Measurements from ENCODE around the gene CYP39A1.
A peak's percentile ranks its signal among the peaks of the same experiment; 100 is the strongest.
"Not testable (repeated sequence)": the region's sequence is repeated elsewhere in the genome, so short reads cannot be mapped to it uniquely, and the experiment has no call there.

Gene CYP39A1

GRCh38 chr6:46648869-46649492, 3.6 kb downstream of the CYP39A1 start:
- no peak for DNase-seq

- DNase-seq: not testable (repeated sequence)
Observed at GRCh38 chr6:46648108-46648507, 4.5 kb downstream of the CYP39A1 start.

- no peak for DNase-seq
Observed at GRCh38 chr6:46645265-46645664, 7.4 kb downstream of the CYP39A1 start.

- DNase-seq: no peak
Observed at GRCh38 chr6:46642928-46643751, 9.5 kb downstream of the CYP39A1 start.

GRCh38 chr6:46638650-46639049, 14.0 kb downstream of the CYP39A1 start:
- no peak for DNase-seq

GRCh38 chr6:46637933-46638332, 14.7 kb downstream of the CYP39A1 start:
- DNase-seq: no peak

- DNase-seq: no peak
Observed at GRCh38 chr6:46637145-46637544, 15.5 kb downstream of the CYP39A1 start.

GRCh38 chr6:46635462-46635861, 17.2 kb downstream of the CYP39A1 start:
- DNase-seq: no peak

- no peak for DNase-seq
Observed at GRCh38 chr6:46632053-46632452, 20.6 kb downstream of the CYP39A1 start.

GRCh38 chr6:46629691-46630090, 22.9 kb downstream of the CYP39A1 start:
- DNase-seq: no peak

- DNase-seq: no peak
Observed at GRCh38 chr6:46628976-46629375, 23.6 kb downstream of the CYP39A1 start.

GRCh38 chr6:46628498-46628897, 24.1 kb downstream of the CYP39A1 start:
- DNase-seq: no peak

- DNase-seq: no peak
Observed at GRCh38 chr6:46626976-46627375, 25.6 kb downstream of the CYP39A1 start.

- peak; percentile 10 to 31 for DNase-seq
Observed at GRCh38 chr6:46626228-46626909, 26.2 kb downstream of the CYP39A1 start.

GRCh38 chr6:46618726-46619125, 33.9 kb downstream of the CYP39A1 start:
- no peak for DNase-seq

- no peak for DNase-seq
Observed at GRCh38 chr6:46612645-46613044, 40.0 kb downstream of the CYP39A1 start.

GRCh38 chr6:46610862-46611553, 41.6 kb downstream of the CYP39A1 start:
- no peak for DNase-seq

GRCh38 chr6:46606338-46606737, 46.3 kb downstream of the CYP39A1 start:
- DNase-seq: no peak

GRCh38 chr6:46605091-46605797, 47.4 kb downstream of the CYP39A1 start:
- DNase-seq: no peak

- no peak for DNase-seq
Observed at GRCh38 chr6:46598215-46598614, 54.4 kb downstream of the CYP39A1 start.

- no peak for DNase-seq
Observed at GRCh38 chr6:46592740-46593139, 59.9 kb downstream of the CYP39A1 start.

- no peak for DNase-seq
Observed at GRCh38 chr6:46592046-46592445, 60.6 kb downstream of the CYP39A1 start.
